CD4-positive, alpha-beta memory T cell (primary cell): ENCODE measurements around the gene C10orf71. TPM values are rescaled to one million over a fixed set of nuclear protein-coding genes. Genes with fewer than 3 reads are reported as not detected.

Experiments used
- CTCF ChIA-PET: fragments of 350-600 bp; sonication (Branson Sonifier 250); formaldehyde crosslinking; loops from one replicate; lab custom pipeline; 2021; ENCODE audit warnings: inconsistent platforms; ENCODE audit not compliant: partially characterized antibody; lab: Charles Lee
- POLR2A ChIA-PET: fragments of 350-600 bp; sonication (Branson Sonifier 250); formaldehyde crosslinking; loops from one replicate; lab custom pipeline; 2021; ENCODE audit not compliant: partially characterized antibody; lab: Charles Lee
- DNase-seq, 5 donors: peaks; one replicate each; pipeline versions ENCODE4 v3.0.0 to v3.0.0-alpha.2; 2020 to 2022; ENCODE audit warnings: mixed read lengths in 1 of 5
- H3K27ac ChIP-seq: one replicate; pipeline ENCODE4 v1.7.0; 2013; ENCODE audit warnings: low read depth, low read length
- H3K27me3 ChIP-seq: 2 replicates; pipeline ENCODE4 v1.7.0; 2013; ENCODE audit warnings: mild to moderate bottlenecking, low read length, moderate library complexity; ENCODE audit not compliant: insufficient read depth
- H3K36me3 ChIP-seq: 2 replicates; pipeline ENCODE4 v1.7.0; 2013; ENCODE audit warnings: mild to moderate bottlenecking, low read length, moderate library complexity; ENCODE audit not compliant: insufficient read depth
- H3K4me1 ChIP-seq: 2 replicates; pipeline ENCODE4 v1.7.0; 2013; ENCODE audit warnings: mild to moderate bottlenecking, low read length, moderate library complexity; ENCODE audit not compliant: insufficient read depth
- H3K4me3 ChIP-seq, 2 donors: one replicate each; pipeline ENCODE4 v1.7.0; 2013; ENCODE audit warnings: low read length in 2 of 2, mild to moderate bottlenecking in 1 of 2
- H3K9me3 ChIP-seq, 2 donors: one replicate each; pipeline ENCODE4 v1.7.0; 2013; ENCODE audit warnings: low read length in 2 of 2, control low read depth in 1 of 2; ENCODE audit not compliant: control insufficient read depth in 1 of 2
- H3K27ac Mint-ChIP-seq, 7 donors: one replicate each; pipeline ENCODE4 v1.8.0; 2020 to 2021; ENCODE audit warnings: mixed read lengths in 7 of 7, mild to moderate bottlenecking in 6 of 7, inconsistent platforms in 3 of 7, moderate library complexity in 3 of 7
- H3K27me3 Mint-ChIP-seq, 2 donors: one replicate each; pipeline ENCODE4 v1.8.0; 2020 to 2021; ENCODE audit warnings: mixed read lengths in 2 of 2
- H3K36me3 Mint-ChIP-seq, 2 donors: one replicate each; pipeline ENCODE4 v1.8.0; 2020 to 2021; ENCODE audit warnings: mixed read lengths in 2 of 2, inconsistent platforms in 1 of 2, mild to moderate bottlenecking in 1 of 2
- H3K4me1 Mint-ChIP-seq, 4 donors: one replicate each; pipeline ENCODE4 v1.8.0; 2020 to 2021; ENCODE audit warnings: mixed read lengths in 4 of 4, mild to moderate bottlenecking in 1 of 4
- H3K4me3 Mint-ChIP-seq, 8 donors: one replicate each; pipeline ENCODE4 v1.8.0; 2020 to 2021; ENCODE audit warnings: mixed read lengths in 8 of 8, mild to moderate bottlenecking in 7 of 8, moderate library complexity in 6 of 8, inconsistent platforms in 3 of 8
- H3K9me3 Mint-ChIP-seq, 8 donors: one replicate each; pipeline ENCODE4 v1.8.0; 2020 to 2021; ENCODE audit warnings: mixed read lengths in 8 of 8, mild to moderate bottlenecking in 5 of 8, inconsistent platforms in 3 of 8, moderate library complexity in 1 of 8
- intact Hi-C: fragments of 100-400 bp; cut with micrococcal nuclease; formaldehyde crosslinking; loops from one replicate; pipeline ENCODE4 v1.15.1; 2023
- polyA plus RNA-seq, 2 donors: library from polyadenylated mRNA; unstranded; fragments of 300-500 nt; fragmentation: Illumina TruSeq; gene quantifications; one replicate each; pipeline ENCODE4 v1.2.3, GENCODE V29; 2021
- total RNA-seq, 2 experiments: library from RNA; stranded (reverse); gene quantifications; one replicate each; pipeline ENCODE4 v1.2.3, GENCODE V29; 2021

Gene C10orf71
- total and polyA plus RNA-seq, 4 experiments from 2014 or later: not detected

- Histone ChIP-seq H3K27me3 (no peaks in the 10 kb centered on the region), H3K36me3 (no peaks in the 10 kb centered on the region), H3K4me3 (peak overlapping the region in 1 of 2 donors; percentile 18), H3K4me1 (peaks cover 16% of the 10 kb centered on the region), H3K27ac (no peak overlapping the region), H3K9me3 (no peaks in the 10 kb centered on the region)
- Mint-ChIP-seq H3K36me3 (no peaks in the 10 kb centered on the region), H3K4me1 (peaks cover 14 to 30% (median 16%) of the 10 kb centered on the region in 4 donors), H3K27ac (peak overlapping the region; percentile 37 to 82 (median 78)), H3K9me3 (peaks cover 0 to 1% (median 0%) of the 10 kb centered on the region in 8 donors), H3K27me3 (peaks cover 0 to 1% of the 10 kb centered on the region in 2 donors), H3K4me3 (peak overlapping the region; percentile 11 to 86 (median 73))
- intact Hi-C loops: no loop called here
- ChIA-PET CTCF (no interaction called here), POLR2A (interaction anchor here (0.8 kb wide), 1 partner anchor 11 kb away, joined by 3 read pairs; no protein-coding TSS in a partner anchor)
- DNase-seq: peak in 2 of 5 donors; percentile 7 to 9
These were observed 10.9 kb downstream of the C10orf71 start for GRCh38 chr10:49309691-49310411.

GRCh38 chr10:49310460-49310859, 11.5 kb downstream of the C10orf71 start:
- Mint-ChIP-seq H3K27me3 (peaks cover 0 to 1% of the 10 kb centered on the region in 2 donors), H3K9me3 (peaks cover 0 to 1% (median 0%) of the 10 kb centered on the region in 8 donors), H3K27ac (peak overlapping the region in 6 of 7 donors; percentile 20 to 82 (median 72)), H3K36me3 (no peaks in the 10 kb centered on the region), H3K4me3 (peak overlapping the region in 5 of 8 donors; percentile 17 to 86 (median 71)), H3K4me1 (peaks cover 14 to 30% (median 16%) of the 10 kb centered on the region in 4 donors)
- CTCF ChIA-PET: no interaction called here
- H3K27me3 ChIP-seq: no peaks in the 10 kb centered on the region
- intact Hi-C loops: no loop called here
- no peak for DNase-seq
- no peak overlapping the region for H3K27ac ChIP-seq
- no peaks in the 10 kb centered on the region for H3K9me3 ChIP-seq
- POLR2A ChIA-PET: no interaction called here
- no peaks in the 10 kb centered on the region for H3K36me3 ChIP-seq
- peaks cover 16% of the 10 kb centered on the region for H3K4me1 ChIP-seq
- H3K4me3 ChIP-seq: no peak overlapping the region

- Mint-ChIP-seq H3K4me3 (peak overlapping the region in 1 of 8 donors; percentile 8), H3K27me3 (peaks cover 0 to 1% of the 10 kb centered on the region in 2 donors), H3K36me3 (no peaks in the 10 kb centered on the region), H3K4me1 (peaks cover 14 to 30% (median 16%) of the 10 kb centered on the region in 4 donors), H3K9me3 (peaks cover 0 to 1% (median 0%) of the 10 kb centered on the region in 8 donors), H3K27ac (peak overlapping the region in 2 of 7 donors; percentile 65 to 82)
- POLR2A ChIA-PET: no interaction called here
- CTCF ChIA-PET: no interaction called here
- Histone ChIP-seq H3K4me1 (peaks cover 16% of the 10 kb centered on the region), H3K9me3 (no peaks in the 10 kb centered on the region), H3K27me3 (no peaks in the 10 kb centered on the region), H3K27ac (no peak overlapping the region), H3K4me3 (no peak overlapping the region), H3K36me3 (no peaks in the 10 kb centered on the region)
- intact Hi-C loops: no loop called here
- no peak for DNase-seq
These were observed 12.1 kb downstream of the C10orf71 start for GRCh38 chr10:49310901-49311554.

- Mint-ChIP-seq H3K9me3 (peaks cover 0 to 1% (median 0%) of the 10 kb centered on the region in 8 donors), H3K27ac (peak overlapping the region in 2 of 7 donors; percentile 8 to 65), H3K4me3 (no peak overlapping the region), H3K4me1 (peaks cover 14 to 30% (median 16%) of the 10 kb centered on the region in 4 donors), H3K27me3 (peaks cover 0 to 1% of the 10 kb centered on the region in 2 donors), H3K36me3 (no peaks in the 10 kb centered on the region)
- Histone ChIP-seq H3K27me3 (no peaks in the 10 kb centered on the region), H3K9me3 (no peaks in the 10 kb centered on the region), H3K27ac (no peak overlapping the region), H3K4me1 (peaks cover 16% of the 10 kb centered on the region), H3K4me3 (no peak overlapping the region), H3K36me3 (no peaks in the 10 kb centered on the region)
- DNase-seq: no peak
- ChIA-PET CTCF (no interaction called here), POLR2A (no interaction called here)
- intact Hi-C loops: no loop called here
These were observed 12.7 kb downstream of the C10orf71 start for GRCh38 chr10:49311555-49312236.

GRCh38 chr10:49312246-49312869, 13.4 kb downstream of the C10orf71 start:
- CTCF ChIA-PET: no interaction called here
- no peaks in the 10 kb centered on the region for H3K36me3 ChIP-seq
- POLR2A ChIA-PET: no interaction called here
- H3K4me3 ChIP-seq: no peak overlapping the region
- no peaks in the 10 kb centered on the region for H3K9me3 ChIP-seq
- intact Hi-C loops: no loop called here
- Mint-ChIP-seq H3K4me3 (no peak overlapping the region), H3K9me3 (peaks cover 0 to 1% (median 0%) of the 10 kb centered on the region in 8 donors), H3K27ac (no peak overlapping the region), H3K4me1 (peaks cover 14 to 30% (median 16%) of the 10 kb centered on the region in 4 donors), H3K36me3 (no peaks in the 10 kb centered on the region), H3K27me3 (peaks cover 0 to 1% of the 10 kb centered on the region in 2 donors)
- H3K27me3 ChIP-seq: no peaks in the 10 kb centered on the region
- peaks cover 16% of the 10 kb centered on the region for H3K4me1 ChIP-seq
- no peak for DNase-seq
- no peak overlapping the region for H3K27ac ChIP-seq

GRCh38 chr10:49313501-49314070, 14.6 kb downstream of the C10orf71 start:
- DNase-seq: no peak
- Histone ChIP-seq H3K36me3 (no peaks in the 10 kb centered on the region), H3K27ac (no peak overlapping the region), H3K27me3 (no peaks in the 10 kb centered on the region), H3K9me3 (no peaks in the 10 kb centered on the region), H3K4me1 (peaks cover 16% of the 10 kb centered on the region), H3K4me3 (no peak overlapping the region)
- H3K9me3 Mint-ChIP-seq: peaks cover 0 to 1% (median 0%) of the 10 kb centered on the region in 8 donors
- intact Hi-C loops: no loop called here
- peaks cover 0 to 1% of the 10 kb centered on the region in 2 donors for H3K27me3 Mint-ChIP-seq
- CTCF ChIA-PET: no interaction called here
- H3K27ac Mint-ChIP-seq: no peak overlapping the region
- no peaks in the 10 kb centered on the region for H3K36me3 Mint-ChIP-seq
- no peak overlapping the region for H3K4me3 Mint-ChIP-seq
- POLR2A ChIA-PET: no interaction called here
- H3K4me1 Mint-ChIP-seq: peaks cover 14 to 28% (median 16%) of the 10 kb centered on the region in 4 donors
